Retinal pigment epithelial cell (primary cell): ENCODE results near the gene HPN.

Source experiments
- DNase-seq: peaks from one replicate; pipeline ENCODE4 v3.0.0-alpha.2; 2010; ENCODE audit warnings: low read depth
- H3K4me3 ChIP-seq: 2 replicates; pipeline ENCODE4 v1.5.1; 2011; ENCODE audit warnings: mild to moderate bottlenecking, low read length, control low read depth, moderate library complexity
- TF ChIP-seq, protein P1 (sequence below): conservative IDR thresholded peaks from 2 replicates; pipeline ENCODE4 v1.5.1; 2011; ENCODE audit warnings: low read depth, low read length, control low read depth, inconsistent platforms

HPN gene

DNA sequence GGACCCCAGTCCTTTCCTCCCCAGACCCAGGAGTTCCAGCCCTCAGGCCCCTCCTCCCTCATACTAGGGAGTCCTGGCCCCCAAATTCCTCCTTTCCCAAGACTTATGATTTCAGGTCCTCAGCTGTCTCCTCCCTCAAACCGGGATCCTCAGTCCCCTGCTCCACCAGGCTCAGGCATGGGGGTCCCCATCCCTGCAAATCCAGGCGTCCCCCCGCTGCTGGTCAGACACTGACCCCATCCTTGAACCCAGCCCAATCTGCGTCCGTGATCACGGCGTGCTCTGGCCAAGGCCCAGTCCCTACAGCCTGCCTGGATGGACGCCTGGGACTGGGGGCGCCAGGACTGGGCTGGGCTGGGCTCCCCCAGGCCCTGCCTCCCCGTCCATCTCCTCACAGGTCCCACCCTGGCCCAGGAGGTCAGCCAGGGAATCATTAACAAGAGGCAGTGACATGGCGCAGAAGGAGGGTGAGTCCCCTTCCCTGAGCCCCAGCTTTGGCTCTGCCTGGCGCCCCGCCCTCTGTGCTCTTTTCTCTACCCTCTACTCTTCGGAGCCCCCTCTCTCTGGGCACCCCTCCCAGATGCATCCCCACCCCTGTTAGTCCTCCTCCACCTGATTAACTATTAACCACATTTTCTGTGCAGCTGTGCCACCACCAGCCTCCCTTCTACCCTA is 672 bp downstream of the HPN start:
- TF ChIP-seq, protein P1, sequence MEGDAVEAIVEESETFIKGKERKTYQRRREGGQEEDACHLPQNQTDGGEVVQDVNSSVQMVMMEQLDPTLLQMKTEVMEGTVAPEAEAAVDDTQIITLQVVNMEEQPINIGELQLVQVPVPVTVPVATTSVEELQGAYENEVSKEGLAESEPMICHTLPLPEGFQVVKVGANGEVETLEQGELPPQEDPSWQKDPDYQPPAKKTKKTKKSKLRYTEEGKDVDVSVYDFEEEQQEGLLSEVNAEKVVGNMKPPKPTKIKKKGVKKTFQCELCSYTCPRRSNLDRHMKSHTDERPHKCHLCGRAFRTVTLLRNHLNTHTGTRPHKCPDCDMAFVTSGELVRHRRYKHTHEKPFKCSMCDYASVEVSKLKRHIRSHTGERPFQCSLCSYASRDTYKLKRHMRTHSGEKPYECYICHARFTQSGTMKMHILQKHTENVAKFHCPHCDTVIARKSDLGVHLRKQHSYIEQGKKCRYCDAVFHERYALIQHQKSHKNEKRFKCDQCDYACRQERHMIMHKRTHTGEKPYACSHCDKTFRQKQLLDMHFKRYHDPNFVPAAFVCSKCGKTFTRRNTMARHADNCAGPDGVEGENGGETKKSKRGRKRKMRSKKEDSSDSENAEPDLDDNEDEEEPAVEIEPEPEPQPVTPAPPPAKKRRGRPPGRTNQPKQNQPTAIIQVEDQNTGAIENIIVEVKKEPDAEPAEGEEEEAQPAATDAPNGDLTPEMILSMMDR = no peak
- H3K4me3 ChIP-seq = no peak overlapping the region
- no peak for DNase-seq

DNA sequence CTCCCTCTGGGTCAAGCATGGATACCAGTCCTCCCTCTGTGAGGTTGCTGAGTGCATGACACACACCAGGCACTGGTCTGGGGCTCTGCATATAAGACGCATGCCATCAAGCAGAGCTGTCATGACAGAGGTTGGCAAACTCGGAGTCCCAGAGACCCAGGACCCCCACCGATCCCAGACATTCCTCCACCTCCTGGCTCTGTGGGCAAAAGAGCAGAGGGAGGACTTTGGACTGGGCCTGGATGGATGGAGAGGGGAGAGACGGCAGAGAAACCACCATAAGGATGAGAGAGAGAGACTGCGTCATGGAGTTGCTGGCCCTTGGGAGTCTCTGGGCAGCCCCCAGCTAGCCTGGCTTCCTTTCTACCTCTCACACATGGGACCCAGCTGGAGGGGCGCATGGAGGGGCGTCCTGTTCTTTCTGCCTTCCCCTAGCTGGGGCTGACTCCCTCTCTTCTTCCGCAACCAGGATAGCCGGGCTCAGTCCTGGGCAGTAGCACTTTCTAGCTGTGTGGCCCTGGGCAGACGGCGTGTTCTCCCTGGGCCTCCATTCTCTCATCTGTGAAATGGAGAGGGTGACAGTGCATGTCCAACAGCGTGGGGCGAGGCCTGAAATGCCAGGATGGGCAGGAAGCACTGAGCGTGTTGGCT is 1.6 kb downstream of the HPN start:
- DNase-seq = no peak
- no peak overlapping the region for H3K4me3 ChIP-seq

GRCh38 chr19:35043906-35044305 is 2.4 kb downstream of the HPN start:
- TF ChIP-seq, protein P1 = no peak
- H3K4me3 ChIP-seq = no peak overlapping the region
- no peak for DNase-seq

More for the DNA sequence above, 1.6 kb downstream of the HPN start:
- TF ChIP-seq, protein P1 = no peak

- TF ChIP-seq, protein P1 = peak; percentile 97
- DNase-seq = no peak
- no peak overlapping the region for H3K4me3 ChIP-seq
Observed at GRCh38 chr19:35044317-35045117, 3.0 kb downstream of the HPN start.

GRCh38 chr19:35045667-35046300 is 4.3 kb downstream of the HPN start:
- no peak for DNase-seq
- TF ChIP-seq, protein P1 = peak; percentile 21
- H3K4me3 ChIP-seq = no peak overlapping the region

DNA sequence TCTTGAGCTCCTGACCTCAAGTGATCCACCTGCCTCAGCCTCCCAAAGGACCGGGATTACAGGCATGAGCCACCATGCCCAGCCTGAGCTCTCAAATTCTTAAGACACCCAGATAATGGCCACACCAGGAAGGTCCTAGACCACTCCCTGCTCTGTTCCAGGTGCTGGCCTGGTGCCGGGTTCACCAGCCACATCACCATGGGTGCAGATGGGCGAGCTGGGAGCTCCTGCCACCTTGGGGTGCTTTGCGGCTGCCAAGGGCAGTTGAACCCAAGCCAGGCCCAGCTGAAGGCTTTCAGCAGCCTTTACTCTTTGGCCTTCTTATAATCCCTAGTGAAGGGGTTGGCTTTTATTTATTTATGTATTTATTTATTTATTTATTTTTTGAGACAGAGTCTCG is 4.9 kb downstream of the HPN start:
- no peak for DNase-seq
- no peak overlapping the region for H3K4me3 ChIP-seq
- TF ChIP-seq, protein P1 = no peak
